Upper lobe of left lung (tissue), 4 donors: ENCODE results near the gene SPACA4.

Experiments
- CTCF ChIP-seq, 6 experiments: fragments of 450-650 bp in 4 of 6; fragments of 200-600 bp in 2 of 6; sonication (generic) in 2 of 6; IDR thresholded peaks; one replicate each; pipeline ENCODE4 v1.5.1; 2016 to 2019; ENCODE audit warnings: antibody characterized with exemption in 6 of 6
- POLR2AphosphoS5 ChIP-seq, 2 donors: sonication (generic); formaldehyde crosslinking; IDR thresholded peaks; one replicate each; pipeline ENCODE4 v1.5.1; 2017; ENCODE audit warnings: antibody characterized with exemption in 2 of 2

DNA sequence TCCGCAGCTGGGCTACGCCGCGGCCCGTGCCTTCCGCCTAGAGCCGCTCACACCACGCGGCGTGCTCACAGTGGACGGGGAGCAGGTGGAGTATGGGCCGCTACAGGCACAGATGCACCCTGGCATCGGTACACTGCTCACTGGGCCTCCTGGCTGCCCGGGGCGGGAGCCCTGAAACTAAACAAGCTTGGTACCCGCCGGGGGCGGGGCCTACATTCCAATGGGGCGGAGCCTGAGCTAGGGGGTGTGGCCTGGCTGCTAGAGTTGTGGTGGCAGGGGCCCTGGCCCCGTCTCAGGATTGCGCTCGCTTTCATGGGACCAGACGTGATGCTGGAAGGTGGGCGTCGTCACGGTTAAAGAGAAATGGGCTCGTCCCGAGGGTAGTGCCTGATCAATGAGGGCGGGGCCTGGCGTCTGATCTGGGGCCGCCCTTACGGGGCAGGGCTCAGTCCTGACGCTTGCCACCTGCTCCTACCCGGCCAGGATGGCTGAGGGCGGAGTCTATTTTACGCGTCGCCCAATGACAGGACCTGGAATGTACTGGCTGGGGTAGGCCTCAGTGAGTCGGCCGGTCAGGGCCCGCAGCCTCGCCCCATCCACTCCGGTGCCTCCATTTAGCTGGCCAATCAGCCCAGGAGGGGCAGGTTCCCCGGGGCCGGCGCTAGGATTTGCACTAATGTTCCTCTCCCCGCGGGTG, 23.2 kb downstream of the SPACA4 start:
- TF ChIP-seq POLR2AphosphoS5 (IDR thresholded peaks at IDR 0.05): no peak
- TF ChIP-seq CTCF (IDR thresholded peaks at IDR 0.05): no peak
